GM23338 (cell line): Measurements from ENCODE around the gene NOX5. TPM values are rescaled to one million over a fixed set of nuclear protein-coding genes. Genes with fewer than 3 reads are reported as not detected.

ENCODE experiments used
- ATAC-seq: fragments of 200-7000 bp; cut with Tn5 transposase; 3 replicates; pipeline ENCODE4 v1.9.1; 2020
- DNase-seq: peaks from one replicate; pipeline ENCODE4 v3.0.0-alpha.2; 2015; ENCODE audit warnings: low spot score
- H2AFZ ChIP-seq: fragments of 200-600 bp; sonication (generic); 2 replicates; pipeline ENCODE4 v1.8.0; 2016; ENCODE audit warnings: antibody characterized with exemption, mild to moderate bottlenecking, moderate library complexity
- H3F3A ChIP-seq: fragments of 200-600 bp; sonication (generic); replicated peaks from 2 replicates; pipeline ENCODE4 v1.8.0; 2017; ENCODE audit warnings: antibody characterized with exemption, mixed run types, low read depth
- H3K27ac ChIP-seq: fragments of 200-600 bp; sonication (generic); 2 replicates; pipeline ENCODE4 v1.6.1; 2016; ENCODE audit warnings: low read depth
- H3K27me3 ChIP-seq: fragments of 200-600 bp; sonication (generic); 2 replicates; pipeline ENCODE4 v1.8.0; 2016; ENCODE audit warnings: mild to moderate bottlenecking, mixed run types, moderate library complexity; ENCODE audit not compliant: insufficient read depth
- H3K36me3 ChIP-seq: fragments of 200-600 bp; sonication (generic); 2 replicates; pipeline ENCODE4 v1.8.0; 2016; ENCODE audit warnings: mild to moderate bottlenecking; ENCODE audit not compliant: insufficient read depth
- H3K4me1 ChIP-seq: fragments of 200-600 bp; sonication (generic); 2 replicates; pipeline ENCODE4 v1.8.0; 2016; ENCODE audit warnings: mild to moderate bottlenecking, moderate library complexity; ENCODE audit not compliant: insufficient read depth
- H3K4me2 ChIP-seq: fragments of 200-600 bp; sonication (generic); 2 replicates; pipeline ENCODE4 v1.7.1; 2017; ENCODE audit warnings: mixed run types
- H3K4me3 ChIP-seq: fragments of 200-600 bp; sonication (generic); 2 replicates; pipeline ENCODE4 v1.6.1; 2016; ENCODE audit warnings: mixed run types
- H3K79me2 ChIP-seq: fragments of 200-600 bp; sonication (generic); replicated peaks from 2 replicates; pipeline ENCODE4 v1.8.0; 2017; ENCODE audit warnings: mild to moderate bottlenecking; ENCODE audit not compliant: insufficient read depth
- H3K9me2 ChIP-seq: fragments of 200-600 bp; sonication (generic); 2 replicates; pipeline ENCODE4 v1.8.0; 2017; ENCODE audit not compliant: insufficient read depth
- H4K20me1 ChIP-seq: fragments of 200-600 bp; sonication (generic); replicated peaks from 2 replicates; pipeline ENCODE4 v1.8.0; 2017; ENCODE audit warnings: mild to moderate bottlenecking; ENCODE audit not compliant: insufficient read depth
- H3K27ac Mint-ChIP-seq: 2 replicates; pipeline ENCODE4 v1.8.0; 2020; ENCODE audit warnings: inconsistent platforms, mild to moderate bottlenecking, moderate library complexity, mixed read lengths
- H3K27me3 Mint-ChIP-seq: 3 replicates; pipeline ENCODE4 v1.8.0; 2022; ENCODE audit warnings: low read depth, mild to moderate bottlenecking, moderate library complexity, mixed read lengths, inconsistent platforms; ENCODE audit not compliant: insufficient read depth, poor library complexity
- H3K36me3 Mint-ChIP-seq: 3 replicates; pipeline ENCODE4 v1.8.0; 2021; ENCODE audit warnings: low read depth, mild to moderate bottlenecking, inconsistent platforms, moderate library complexity, mixed read lengths
- H3K4me1 Mint-ChIP-seq: 3 replicates; pipeline ENCODE4 v1.8.0; 2020; ENCODE audit warnings: mild to moderate bottlenecking, inconsistent platforms, mixed read lengths
- H3K4me3 Mint-ChIP-seq: 3 replicates; pipeline ENCODE4 v1.8.0; 2021; ENCODE audit warnings: moderate library complexity, mild to moderate bottlenecking, inconsistent platforms, mixed read lengths
- H3K9me3 Mint-ChIP-seq: 3 replicates; pipeline ENCODE4 v1.8.0; 2020; ENCODE audit warnings: moderate library complexity, mild to moderate bottlenecking, inconsistent platforms, mixed read lengths
- CREB1 ChIP-seq: fragments of 250-450 bp; sonication (Bioruptor Pico); IDR thresholded peaks from 2 replicates; pipeline ENCODE4 v1.5.0; 2020; ENCODE audit warnings: low read depth, mild to moderate bottlenecking, moderate library complexity
- EZH2 ChIP-seq: fragments of 200-600 bp; sonication (generic); IDR thresholded peaks from one replicate; pipeline ENCODE4 v1.8.0; 2017; ENCODE audit warnings: antibody characterized with exemption, mild to moderate bottlenecking, low read depth; ENCODE audit not compliant: unreplicated experiment
- EZH2phosphoT487 ChIP-seq: fragments of 200-600 bp; sonication (generic); IDR thresholded peaks from one replicate; pipeline ENCODE4 v1.8.1; 2018; ENCODE audit warnings: antibody characterized with exemption; ENCODE audit not compliant: unreplicated experiment
- JUNB ChIP-seq: IDR thresholded peaks from one replicate; pipeline ENCODE4 v1.6.1; 2016; ENCODE audit warnings: antibody characterized with exemption; ENCODE audit not compliant: unreplicated experiment
- NANOG ChIP-seq: IDR thresholded peaks from 2 replicates; pipeline ENCODE4 v1.6.1; 2016; ENCODE audit warnings: antibody characterized with exemption, borderline replicate concordance
- POLR2AphosphoS5 ChIP-seq: IDR thresholded peaks from 2 replicates; pipeline ENCODE4 v1.6.1; 2016; ENCODE audit warnings: antibody characterized with exemption, low read depth
- STAT1 ChIP-seq: IDR thresholded peaks from one replicate; pipeline ENCODE4 v1.6.1; 2016; ENCODE audit warnings: antibody characterized with exemption; ENCODE audit not compliant: unreplicated experiment
- ZNF114 ChIP-seq: fragments of 250-450 bp; sonication (Bioruptor Pico); IDR thresholded peaks from 2 replicates; pipeline ENCODE4 v1.5.0; 2020; ENCODE audit warnings: mild to moderate bottlenecking, moderate library complexity
- ZNF331 ChIP-seq: fragments of 250-450 bp; sonication (Bioruptor Pico); IDR thresholded peaks from 2 replicates; pipeline ENCODE4 v1.5.0; 2020; ENCODE audit warnings: low read depth, mild to moderate bottlenecking, moderate library complexity
- ZNF462 ChIP-seq: fragments of 250-450 bp; sonication (Bioruptor Pico); IDR thresholded peaks from 2 replicates; pipeline ENCODE4 v1.5.0; 2020; ENCODE audit warnings: mild to moderate bottlenecking, moderate library complexity
- polyA plus RNA-seq: library from polyadenylated mRNA; unstranded; fragments of >200 nt; fragmentation: Nextera tagmentation; extraction: Ambion mirVana; gene quantifications from 2 replicates; pipeline ENCODE4 v1.2.1, GENCODE V29; 2016
- total RNA-seq: library from RNA; depleted of rRNA; stranded (reverse); fragments of >200 nt; shearing (Covaris generic); gene quantifications from 2 replicates; pipeline ENCODE4 v1.2.3, GENCODE V29; 2014
- TF ChIP-seq, protein P1 (sequence below): IDR thresholded peaks from one replicate; pipeline ENCODE4 v1.6.1; 2018; ENCODE audit warnings: antibody characterized with exemption; ENCODE audit not compliant: unreplicated experiment

Gene NOX5
- total and polyA plus RNA-seq, 2 experiments from 2014 or later = 0.03 TPM; not detected in 1

DNA sequence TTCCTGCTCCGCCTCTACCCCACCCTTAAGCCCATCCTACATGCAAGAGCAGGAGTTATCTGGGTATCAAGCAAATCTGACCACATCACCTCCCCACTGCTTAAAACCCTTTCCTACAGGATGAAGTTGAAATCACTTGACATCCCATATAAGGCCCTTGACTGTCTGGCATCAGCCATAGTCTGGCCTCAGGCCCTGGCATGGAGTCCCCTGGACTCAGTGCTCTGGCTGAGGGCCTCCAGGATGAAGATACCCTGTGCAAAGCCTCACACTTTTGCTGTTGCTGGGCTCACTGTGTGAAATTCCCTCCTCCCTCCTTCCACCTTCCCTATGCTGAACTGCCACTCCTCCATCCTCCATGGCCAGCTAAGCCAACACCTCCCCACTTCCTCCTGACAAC, 80.8 kb downstream of the NOX5 start (continued):
- TF ChIP-seq ZNF462 (no peak), POLR2AphosphoS5 (no peak), CREB1 (no peak)

DNA sequence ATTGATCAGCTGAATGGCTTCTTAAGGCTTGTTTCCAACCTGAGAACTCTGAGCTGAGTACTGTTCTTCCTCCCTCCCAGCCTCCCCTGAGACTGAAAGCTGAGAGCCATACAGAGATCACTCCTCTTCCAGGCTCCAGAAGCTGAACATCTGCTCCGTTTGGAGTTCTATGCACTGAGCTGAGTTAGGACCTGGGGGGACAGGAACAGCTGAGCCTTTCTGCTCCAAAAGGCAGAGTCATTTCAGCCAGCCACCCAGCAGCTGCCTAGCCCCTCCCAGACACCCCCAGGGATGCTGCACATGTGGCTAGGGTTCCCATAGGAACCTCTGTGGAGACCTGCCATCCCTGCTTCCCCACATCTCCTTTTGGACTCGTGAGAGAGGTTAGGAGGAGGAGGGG, 81.7 kb downstream of the NOX5 start:
- Histone ChIP-seq H4K20me1 (no peaks in the 10 kb centered on the region), H3K4me3 (no peak overlapping the region), H3K27me3 (no peaks in the 10 kb centered on the region), H3K4me1 (peaks cover 35% of the 10 kb centered on the region), H3K36me3 (no peaks in the 10 kb centered on the region), H3F3A (peaks cover 4% of the 10 kb centered on the region; the same call in 1 of the 2 replicates), H3K9me2 (no peaks in the 10 kb centered on the region), H3K79me2 (no peaks in the 10 kb centered on the region), H3K27ac (no peak overlapping the region), H3K4me2 (no peak overlapping the region), H2AFZ (no peak overlapping the region)
- DNase-seq (no peak), ATAC-seq (no peak)
- peaks cover 46% of the 10 kb centered on the region for H3K4me1 Mint-ChIP-seq
- H3K9me3 Mint-ChIP-seq = no peaks in the 10 kb centered on the region; the same call in 2 of the 3 replicates
- H3K36me3 Mint-ChIP-seq = no peaks in the 10 kb centered on the region
- no peak overlapping the region for H3K4me3 Mint-ChIP-seq
- H3K27me3 Mint-ChIP-seq = peaks cover 12% of the 10 kb centered on the region
- H3K27ac Mint-ChIP-seq = no peak overlapping the region
- TF ChIP-seq, protein P1, sequence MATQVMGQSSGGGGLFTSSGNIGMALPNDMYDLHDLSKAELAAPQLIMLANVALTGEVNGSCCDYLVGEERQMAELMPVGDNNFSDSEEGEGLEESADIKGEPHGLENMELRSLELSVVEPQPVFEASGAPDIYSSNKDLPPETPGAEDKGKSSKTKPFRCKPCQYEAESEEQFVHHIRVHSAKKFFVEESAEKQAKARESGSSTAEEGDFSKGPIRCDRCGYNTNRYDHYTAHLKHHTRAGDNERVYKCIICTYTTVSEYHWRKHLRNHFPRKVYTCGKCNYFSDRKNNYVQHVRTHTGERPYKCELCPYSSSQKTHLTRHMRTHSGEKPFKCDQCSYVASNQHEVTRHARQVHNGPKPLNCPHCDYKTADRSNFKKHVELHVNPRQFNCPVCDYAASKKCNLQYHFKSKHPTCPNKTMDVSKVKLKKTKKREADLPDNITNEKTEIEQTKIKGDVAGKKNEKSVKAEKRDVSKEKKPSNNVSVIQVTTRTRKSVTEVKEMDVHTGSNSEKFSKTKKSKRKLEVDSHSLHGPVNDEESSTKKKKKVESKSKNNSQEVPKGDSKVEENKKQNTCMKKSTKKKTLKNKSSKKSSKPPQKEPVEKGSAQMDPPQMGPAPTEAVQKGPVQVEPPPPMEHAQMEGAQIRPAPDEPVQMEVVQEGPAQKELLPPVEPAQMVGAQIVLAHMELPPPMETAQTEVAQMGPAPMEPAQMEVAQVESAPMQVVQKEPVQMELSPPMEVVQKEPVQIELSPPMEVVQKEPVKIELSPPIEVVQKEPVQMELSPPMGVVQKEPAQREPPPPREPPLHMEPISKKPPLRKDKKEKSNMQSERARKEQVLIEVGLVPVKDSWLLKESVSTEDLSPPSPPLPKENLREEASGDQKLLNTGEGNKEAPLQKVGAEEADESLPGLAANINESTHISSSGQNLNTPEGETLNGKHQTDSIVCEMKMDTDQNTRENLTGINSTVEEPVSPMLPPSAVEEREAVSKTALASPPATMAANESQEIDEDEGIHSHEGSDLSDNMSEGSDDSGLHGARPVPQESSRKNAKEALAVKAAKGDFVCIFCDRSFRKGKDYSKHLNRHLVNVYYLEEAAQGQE = no peak
- TF ChIP-seq JUNB = no peak
- TF ChIP-seq ZNF114 (CRISPR knock-in tag) = no peak
- TF ChIP-seq ZNF331 (CRISPR knock-in tag) = no peak
- no peak for TF ChIP-seq EZH2
- TF ChIP-seq NANOG = no peak
- no peak for TF ChIP-seq STAT1
- TF ChIP-seq CREB1 = no peak
- TF ChIP-seq EZH2phosphoT487 = no peak
- TF ChIP-seq POLR2AphosphoS5 = no peak
